ENCODE measurements around the gene RP9.
"Not testable (repeated sequence)": the region's sequence is repeated elsewhere in the genome, so short reads cannot be mapped to it uniquely, and the experiment has no call there.

RP9 gene

GRCh38 chr7:33101906-33102305, 7.3 kb downstream of the RP9 start:
- no peak for DNase-seq (ENCODE audit: low read depth)

DNA sequence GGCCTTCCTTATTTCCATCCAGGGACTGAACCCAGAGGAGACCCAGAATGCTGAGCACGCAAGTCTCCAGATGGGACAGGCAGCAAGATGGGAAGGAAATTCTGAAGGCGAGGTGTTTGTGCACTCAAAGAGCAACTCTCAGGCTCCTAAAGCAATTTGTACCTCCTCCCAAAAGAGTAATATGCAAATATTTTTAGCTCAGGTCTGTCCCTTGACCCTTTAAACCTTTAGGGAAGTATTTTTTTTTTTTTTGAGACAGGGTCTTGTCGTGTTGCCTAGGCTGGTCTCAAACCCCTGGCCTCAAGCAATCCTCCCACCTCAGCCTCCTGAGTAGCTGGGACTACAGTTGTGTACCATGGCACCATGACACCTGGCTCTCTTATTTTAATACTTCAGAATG, 8.4 kb downstream of the RP9 start:
- DNase-seq (ENCODE audit: low read depth), result no peak

DNA sequence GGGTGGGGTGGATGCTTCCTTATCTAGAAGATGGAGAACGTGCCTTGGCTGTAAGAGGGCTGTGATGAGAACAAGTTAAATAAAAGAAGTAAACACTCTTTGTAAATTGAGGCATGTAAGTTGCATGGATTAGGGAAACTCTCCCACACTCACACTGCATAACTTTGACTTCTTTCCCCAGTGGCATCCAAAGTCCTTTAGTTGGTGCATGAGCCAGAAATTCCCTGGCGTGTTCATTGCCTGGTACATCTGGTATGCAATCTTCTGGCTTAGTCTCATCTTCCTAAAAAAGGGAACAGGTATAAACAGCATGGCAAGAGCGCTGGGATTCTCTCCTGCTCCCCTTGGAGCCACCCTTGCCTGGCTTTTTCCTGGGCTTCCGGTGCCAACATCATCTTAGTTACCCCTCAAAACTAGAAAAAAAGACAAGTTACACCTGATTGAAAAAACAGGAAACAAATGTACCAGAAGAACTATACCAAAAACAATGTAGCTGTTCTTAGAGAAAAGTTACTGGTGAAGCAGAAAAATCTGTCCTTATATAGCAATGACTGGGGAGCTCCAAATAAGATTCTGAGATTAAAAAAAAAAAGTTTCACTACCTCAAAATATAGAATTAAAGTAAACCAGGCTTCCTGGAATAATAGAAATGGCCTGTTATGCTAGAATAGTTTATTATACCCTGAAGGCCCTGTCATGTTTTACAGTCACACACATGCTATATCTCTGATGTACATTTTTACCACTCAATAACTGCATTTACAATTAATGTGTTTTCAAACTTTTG, 9.9 kb downstream of the RP9 start:
- DNase-seq (ENCODE audit: low read depth), result no peak

GRCh38 chr7:33094745-33095275, 14.4 kb downstream of the RP9 start:
- not testable (repeated sequence) for DNase-seq (ENCODE audit: low read depth)

GRCh38 chr7:33093266-33093665, 15.9 kb downstream of the RP9 start:
- DNase-seq (ENCODE audit: low read depth), result no peak

GRCh38 chr7:33091641-33092191, 17.5 kb downstream of the RP9 start:
- DNase-seq (ENCODE audit: low read depth), result no peak

DNA sequence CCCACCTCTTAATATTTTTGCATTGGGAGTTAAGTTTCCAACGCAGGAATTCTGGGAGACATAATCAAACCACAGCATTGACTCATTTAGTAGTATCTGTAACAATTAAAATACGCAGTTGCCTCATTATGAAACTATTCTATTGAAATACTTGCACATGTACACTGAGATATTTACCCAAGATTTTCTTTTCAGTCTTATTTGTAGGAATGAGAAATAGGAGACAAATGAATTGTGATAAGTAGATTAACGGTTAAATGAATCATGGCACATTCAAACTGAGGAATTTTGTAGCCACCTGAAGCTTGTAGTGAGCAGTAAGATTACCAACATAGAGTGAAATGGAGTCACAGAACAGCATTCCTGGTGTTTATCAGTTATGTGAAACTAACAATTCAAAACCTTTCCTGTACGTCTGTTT, 18.1 kb downstream of the RP9 start:
- DNase-seq (ENCODE audit: low read depth), result peak; percentile 70

DNA sequence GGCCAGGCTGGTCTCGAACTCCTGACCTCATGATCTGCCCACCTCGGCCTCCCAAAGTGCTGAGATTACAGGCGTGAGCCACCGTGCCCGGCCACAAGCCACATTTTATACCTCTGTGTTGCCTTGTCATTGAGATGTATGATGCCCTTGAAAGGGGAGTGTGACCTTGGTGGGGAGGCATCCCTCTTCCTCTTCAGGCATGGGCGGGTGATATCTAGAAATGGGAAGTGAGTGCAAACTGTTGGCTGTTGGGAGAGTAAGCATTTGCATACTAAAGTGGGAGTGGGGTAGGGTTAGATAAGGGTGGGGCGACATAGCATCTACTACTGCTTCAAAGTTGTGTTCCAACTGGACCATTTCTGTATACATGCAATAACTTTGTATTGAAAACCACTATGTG, 20.1 kb downstream of the RP9 start:
- no peak for DNase-seq (ENCODE audit: low read depth)

GRCh38 chr7:33087858-33088257, 21.3 kb downstream of the RP9 start:
- no peak for DNase-seq (ENCODE audit: low read depth)

DNA sequence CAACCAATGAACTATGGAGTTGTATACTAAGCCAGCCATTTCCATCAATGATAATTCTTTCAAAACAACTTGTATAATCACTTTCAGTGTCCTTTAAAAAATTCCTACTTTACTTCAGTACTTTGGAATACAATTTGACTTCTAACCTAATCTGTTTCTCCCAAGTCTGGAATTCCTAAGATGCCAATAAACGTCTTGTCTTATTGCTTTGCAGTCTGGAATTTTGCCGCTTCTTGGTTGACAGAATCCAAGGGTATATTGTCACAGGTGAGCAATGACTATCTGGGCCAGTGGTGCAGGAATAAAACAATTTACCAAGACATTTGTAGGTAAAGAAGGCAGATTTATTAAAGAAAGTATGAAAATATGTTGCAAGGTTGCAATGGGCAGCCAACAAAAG, 21.8 kb downstream of the RP9 start:
- no peak for DNase-seq (ENCODE audit: low read depth)

DNA sequence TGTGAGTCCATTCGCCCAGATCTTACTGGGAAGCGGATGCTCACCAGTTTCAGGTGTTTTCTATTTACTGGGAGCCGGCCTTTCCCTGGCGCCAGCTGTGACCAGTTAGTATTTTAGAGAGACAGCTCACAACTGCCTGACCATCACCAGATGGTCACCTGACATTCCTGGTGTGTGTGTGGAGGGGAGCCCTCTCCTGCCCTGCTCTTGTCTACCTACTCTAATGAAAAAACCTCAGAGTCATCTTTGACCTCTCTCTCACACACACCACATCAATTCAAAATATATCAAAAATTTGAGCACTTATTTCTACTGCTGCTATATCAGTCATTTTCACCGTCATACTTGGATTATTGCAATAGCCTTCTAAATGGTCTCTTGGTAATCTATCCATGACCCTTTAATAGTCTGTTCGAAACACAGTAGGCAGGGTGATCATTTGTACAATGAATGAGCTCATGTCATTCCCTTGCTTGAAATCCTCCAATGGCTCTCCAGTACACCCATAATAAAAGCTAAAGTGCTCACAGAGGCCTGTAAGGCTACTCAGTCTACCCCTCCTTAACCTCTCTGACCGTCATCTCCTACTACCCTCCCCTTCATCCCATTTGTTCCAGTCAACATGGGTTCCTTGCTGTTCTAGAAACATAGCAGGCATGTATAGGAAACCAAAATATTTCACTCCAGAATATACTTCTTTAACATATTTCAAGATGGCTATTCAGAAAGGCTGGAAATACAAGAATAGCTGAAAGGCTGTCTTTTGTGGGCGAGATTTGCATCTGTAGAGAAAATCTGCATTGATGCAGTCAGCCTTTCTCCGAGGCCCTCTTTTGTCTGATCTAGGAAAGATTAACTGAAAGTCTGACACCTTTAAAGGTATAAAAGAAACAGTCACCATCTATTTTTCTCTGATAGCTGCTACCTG, 29.2 kb downstream of the RP9 start:
- no peak for DNase-seq (ENCODE audit: low read depth)

- DNase-seq (ENCODE audit: low read depth), result no peak
Measured at GRCh38 chr7:33079096-33079495, 30.1 kb downstream of the RP9 start.

DNA sequence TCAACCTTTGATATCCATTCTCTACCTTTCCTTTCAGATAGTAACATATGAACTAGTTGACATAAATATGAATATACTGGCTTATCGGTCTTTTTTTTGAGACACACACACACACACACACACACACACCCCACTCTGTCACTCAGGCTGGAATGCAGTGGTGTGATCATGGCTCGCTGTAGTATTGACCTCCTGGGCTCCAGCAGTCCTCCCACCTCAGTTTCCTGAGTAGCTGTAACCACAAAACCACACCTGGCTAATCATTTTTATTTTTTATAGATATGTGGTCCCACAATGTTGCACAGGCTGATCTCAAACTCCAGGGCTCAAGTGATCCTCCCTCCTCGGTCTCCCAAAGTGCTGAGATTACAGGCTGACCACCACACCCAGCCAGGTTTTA, 32.5 kb downstream of the RP9 start:
- no peak for DNase-seq (ENCODE audit: low read depth)

DNA sequence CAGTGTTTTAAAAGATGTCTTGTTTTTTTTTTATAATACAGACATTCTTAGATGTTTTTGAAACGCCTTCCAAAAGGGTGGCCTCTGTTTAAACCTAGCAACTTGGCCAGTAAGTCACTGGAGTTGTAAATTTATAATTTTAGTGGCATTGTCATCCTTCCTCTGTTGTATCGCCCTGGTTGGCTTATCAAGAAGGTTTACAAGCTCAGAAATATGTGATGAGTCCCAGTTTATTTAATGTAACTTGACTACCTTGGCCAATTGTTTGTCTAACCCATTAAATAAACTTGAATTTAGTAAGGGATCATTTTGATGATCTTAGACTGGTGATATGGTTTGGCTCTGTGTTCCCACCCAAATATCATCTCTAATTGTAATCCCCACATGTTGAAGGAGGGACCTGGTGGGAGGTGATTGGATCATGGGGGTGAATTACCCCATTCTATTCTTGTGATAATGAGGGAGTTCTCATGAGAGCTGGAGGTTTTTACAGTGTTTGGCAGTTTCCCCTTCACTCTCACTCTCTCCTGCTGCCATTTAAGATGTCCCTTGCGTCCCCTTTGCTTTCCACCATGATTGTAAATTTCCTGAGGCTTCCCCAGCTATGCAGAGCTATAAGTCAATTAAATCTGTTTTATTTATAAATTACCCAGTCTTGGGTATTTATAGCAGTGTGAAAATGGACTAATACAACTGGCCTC, 33.2 kb downstream of the RP9 start:
- no peak for DNase-seq (ENCODE audit: low read depth)

DNA sequence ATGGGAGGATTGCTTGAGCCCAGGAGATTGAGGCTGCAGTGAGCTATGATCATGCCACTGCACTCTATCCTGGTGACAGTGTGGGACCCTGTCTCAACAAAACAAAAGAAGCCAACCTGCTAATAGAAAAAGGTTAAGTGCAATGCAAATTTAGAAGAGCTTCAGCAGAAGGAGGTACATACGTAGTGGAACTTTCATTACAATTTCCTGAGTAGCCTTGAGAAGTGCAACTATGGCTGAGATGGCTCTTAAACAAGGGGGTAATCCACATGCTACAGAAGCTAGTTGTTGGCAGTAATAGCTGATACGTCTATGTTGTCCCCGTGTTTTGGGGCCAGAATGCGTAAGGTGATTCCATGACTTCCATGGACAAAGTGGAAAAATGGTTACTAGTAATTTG, 36.0 kb downstream of the RP9 start:
- no peak for DNase-seq (ENCODE audit: low read depth)

DNA sequence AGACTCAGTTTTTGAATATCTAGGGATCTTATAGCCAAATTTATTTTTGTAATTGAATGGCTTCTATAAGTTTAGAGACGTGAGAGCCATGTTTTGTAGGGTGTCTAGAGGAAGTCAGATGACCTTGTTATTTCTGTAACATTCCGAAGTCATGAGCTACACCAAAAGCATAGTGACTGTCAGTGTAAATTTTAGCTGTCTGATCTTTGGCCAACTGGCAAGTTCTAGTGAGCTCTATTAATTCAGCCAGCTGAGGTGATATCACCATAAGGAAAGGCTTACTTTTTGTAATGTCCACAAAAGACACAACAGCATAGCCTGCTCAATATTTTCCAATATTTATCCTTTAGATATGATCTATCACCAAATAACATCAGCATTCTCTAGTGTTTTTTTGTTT, 36.7 kb downstream of the RP9 start:
- peak; percentile 79 for DNase-seq (ENCODE audit: low read depth)

DNA sequence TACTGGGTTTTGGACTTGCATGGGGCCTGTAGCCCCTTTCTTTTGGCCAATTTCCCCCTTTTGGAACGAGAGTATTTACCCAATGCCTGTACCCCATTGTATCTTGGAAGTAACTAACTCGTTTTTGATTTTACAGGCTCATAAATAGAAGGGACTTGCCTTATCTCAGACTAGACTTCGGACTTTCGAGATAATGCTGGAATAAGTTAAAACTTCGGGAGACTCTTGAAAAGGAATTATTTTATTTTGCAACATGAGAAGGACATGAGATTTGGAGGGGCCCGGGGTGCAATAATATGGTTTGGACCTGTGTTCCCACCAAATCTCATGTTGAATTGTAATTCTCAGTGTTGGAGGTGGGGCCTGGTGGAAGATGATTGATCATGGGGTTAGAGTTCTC, 38.4 kb downstream of the RP9 start:
- no peak for DNase-seq (ENCODE audit: low read depth)

DNA sequence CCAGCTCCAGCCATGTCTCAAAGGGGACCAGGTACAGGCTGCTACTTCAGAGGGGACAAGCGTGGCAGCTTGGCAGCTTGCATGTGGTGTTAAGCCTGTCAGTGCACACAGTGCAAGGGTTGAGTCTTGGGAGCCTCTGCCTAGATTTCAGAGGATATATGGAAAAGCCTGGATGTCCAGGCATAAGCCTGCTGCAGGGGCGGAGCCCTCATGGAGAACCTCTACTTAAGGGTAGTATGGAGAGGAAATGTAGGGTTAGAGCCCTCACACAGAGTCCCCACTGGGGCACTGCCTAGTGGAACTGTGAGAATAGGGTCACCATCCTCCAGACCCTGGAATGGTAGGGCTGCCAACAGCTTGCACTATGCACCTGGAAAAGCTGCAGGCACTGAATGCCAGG, 38.9 kb downstream of the RP9 start:
- DNase-seq (ENCODE audit: low read depth), result no peak

DNA sequence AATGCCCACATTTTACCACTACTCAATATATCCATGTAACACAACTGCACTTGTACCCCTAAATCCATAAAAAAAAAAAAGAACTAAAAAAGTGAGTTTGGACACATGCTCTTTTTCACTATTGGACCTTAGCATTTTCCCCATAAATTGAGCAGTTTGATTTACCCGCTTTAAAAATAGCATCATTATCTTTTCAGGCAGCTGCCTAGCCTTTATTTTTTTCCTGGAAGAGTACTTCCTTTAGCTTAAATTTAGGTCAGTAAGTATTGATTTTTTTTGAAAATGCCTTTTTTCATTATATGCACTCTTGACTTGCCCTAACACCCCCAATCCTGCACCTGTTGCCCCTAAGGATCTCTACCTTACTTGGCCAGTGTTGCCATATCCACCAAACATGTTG, 41.3 kb downstream of the RP9 start:
- no peak for DNase-seq (ENCODE audit: low read depth)

- DNase-seq (ENCODE audit: low read depth), result no peak
Measured at GRCh38 chr7:33066771-33067170, 42.4 kb downstream of the RP9 start.

GRCh38 chr7:33065981-33066380, 43.2 kb downstream of the RP9 start:
- no peak for DNase-seq (ENCODE audit: low read depth)

GRCh38 chr7:33062782-33063443, 46.3 kb downstream of the RP9 start:
- peak; percentile 97 for DNase-seq (ENCODE audit: low read depth)
